A549 (cell line): ENCODE measurements around the gene DIP2C. TPM values are rescaled to one million over a fixed set of nuclear protein-coding genes. Genes with fewer than 3 reads are reported as not detected.

Source experiments
- ATAC-seq, 2 experiments: fragments of 200-7000 bp in 1 of 2; fragments of >200 bp in 1 of 2; cut with Nextera tagmentation in 1 of 2; cut with Tn5 transposase in 1 of 2; 3 replicates each; pipeline versions ENCODE4 v1.8.0 to v1.9.1; 2018 to 2020; ENCODE audit warnings: mild to moderate bottlenecking in 1 of 2, moderate library complexity in 1 of 2
- CTCF ChIA-PET: fragments of 300-600 bp; sonication (Branson Sonifier 250); formaldehyde crosslinking; extraction: SDS; loops from one replicate; lab custom pipeline; 2021; ENCODE audit warnings: antibody characterized with exemption, inconsistent platforms; lab: Yijun Ruan, JAX
- POLR2A ChIA-PET: fragments of 350-600 bp; formaldehyde crosslinking; extraction: SDS; loops from one replicate; lab custom pipeline; 2021; ENCODE audit warnings: antibody characterized with exemption, inconsistent platforms; lab: Yijun Ruan, JAX
- DNase-seq, 2 experiments: peaks; one replicate each; pipeline versions ENCODE4 v3.0.0 to v3.0.0-alpha.2; 2011 to 2016; ENCODE audit warnings: low read depth in 1 of 2, low spot score in 1 of 2
- FAIRE-seq: peaks from 2 replicates; lab custom pipeline; 2011; peaks lifted over from hg19 to GRCh38; lab: Jason Lieb, UNC
- H3K27ac ChIP-seq, 2 experiments: fragments of >200 bp; sonication (Bioruptor Twin); formaldehyde crosslinking; 3 replicates each; pipeline ENCODE4 v1.5.1; 2016 to 2017
- H3K4me1 ChIP-seq: fragments of >200 bp; sonication (Bioruptor Twin); formaldehyde crosslinking; 3 replicates; pipeline ENCODE4 v1.6.1; 2016
- H3K4me2 ChIP-seq: fragments of >200 bp; sonication (Bioruptor Twin); formaldehyde crosslinking; 3 replicates; pipeline ENCODE4 v1.6.1; 2016
- H3K4me3 ChIP-seq: fragments of >200 bp; sonication (Bioruptor Twin); formaldehyde crosslinking; 3 replicates; pipeline ENCODE4 v1.5.1; 2016
- H3K9me3 ChIP-seq: fragments of >200 bp; sonication (Bioruptor Twin); formaldehyde crosslinking; 3 replicates; pipeline ENCODE4 v1.6.1; 2016
- BCL3 ChIP-seq: fragments of >200 bp; sonication (Bioruptor Twin); formaldehyde crosslinking; IDR thresholded peaks from 3 replicates; pipeline ENCODE4 v1.6.1; 2016
- E2F6 ChIP-seq: IDR thresholded peaks from 2 replicates; pipeline ENCODE4 v1.6.1; 2012; ENCODE audit warnings: low read depth, borderline replicate concordance
- ELK1 ChIP-seq: fragments of 150-350 bp; IDR thresholded peaks from 2 replicates; pipeline ENCODE4 v1.6.1; 2014; ENCODE audit warnings: low read depth, mild to moderate bottlenecking, low read length
- FOSB ChIP-seq: fragments of 250-450 bp; sonication (Bioruptor Pico); IDR thresholded peaks from 2 replicates; pipeline ENCODE4 v1.5.0; 2020; ENCODE audit warnings: mild to moderate bottlenecking, moderate library complexity
- FOSL2 ChIP-seq, 2 experiments: fragments of 450-650 bp in 1 of 2; fragments of >200 bp in 1 of 2; sonication (Bioruptor Twin) in 1 of 2; formaldehyde crosslinking; IDR thresholded peaks; 2 replicates each; pipeline versions ENCODE4 v1.5.0 to v1.6.1; 2016 to 2020; ENCODE audit warnings: mild to moderate bottlenecking in 1 of 2, moderate library complexity in 1 of 2
- FOXS1 ChIP-seq: fragments of 250-450 bp; sonication (Bioruptor Pico); IDR thresholded peaks from 2 replicates; pipeline ENCODE4 v1.5.0; 2020; ENCODE audit warnings: mild to moderate bottlenecking, moderate library complexity
- GATA3 ChIP-seq: IDR thresholded peaks from 2 replicates; pipeline ENCODE4 v1.6.1; 2012; ENCODE audit warnings: borderline replicate concordance
- HES2 ChIP-seq: fragments of >200 bp; sonication (Bioruptor Twin); formaldehyde crosslinking; IDR thresholded peaks from 2 replicates; pipeline ENCODE4 v1.6.1; 2016
- HEYL ChIP-seq: fragments of 250-450 bp; sonication (Bioruptor Pico); IDR thresholded peaks from 2 replicates; pipeline ENCODE4 v1.8.0; 2021; ENCODE audit warnings: mild to moderate bottlenecking, moderate library complexity
- HMGXB4 ChIP-seq: fragments of 250-450 bp; sonication (Bioruptor Pico); IDR thresholded peaks from 2 replicates; pipeline ENCODE4 v1.5.0; 2021; ENCODE audit warnings: mild to moderate bottlenecking, moderate library complexity, borderline replicate concordance
- HOXB5 ChIP-seq: fragments of 250-450 bp; sonication (Bioruptor Pico); IDR thresholded peaks from 2 replicates; pipeline ENCODE4 v1.5.0; 2020; ENCODE audit warnings: mild to moderate bottlenecking, moderate library complexity
- JUN ChIP-seq, 2 experiments: fragments of >200 bp; sonication (Bioruptor Twin); formaldehyde crosslinking; IDR thresholded peaks; 2 replicates in 1 of 2; 3 replicates in 1 of 2; pipeline ENCODE4 v1.6.1; 2016 to 2017
- MAX ChIP-seq: IDR thresholded peaks from 2 replicates; pipeline ENCODE4 v1.6.1; 2012
- MAZ ChIP-seq: fragments of 150-350 bp; IDR thresholded peaks from 2 replicates; pipeline ENCODE4 v1.6.1; 2014; ENCODE audit warnings: antibody characterized with exemption, low read depth, low read length, borderline replicate concordance
- NPAS2 ChIP-seq: fragments of 250-450 bp; sonication (Bioruptor Pico); IDR thresholded peaks from 2 replicates; pipeline ENCODE4 v1.8.0; 2022; ENCODE audit warnings: mild to moderate bottlenecking, moderate library complexity, borderline replicate concordance
- POLR2A ChIP-seq: IDR thresholded peaks from 2 replicates; pipeline ENCODE4 v1.6.1; 2012; ENCODE audit warnings: mild to moderate bottlenecking, low read length
- POLR2AphosphoS2 ChIP-seq: conservative IDR thresholded peaks from 2 replicates; pipeline ENCODE4 v1.6.1; 2012; ENCODE audit warnings: low read length, improper control_type of control experiment, inconsistent platforms
- RAD21 ChIP-seq, 2 experiments: fragments of >200 bp in 1 of 2; sonication (Bioruptor Twin) in 1 of 2; formaldehyde crosslinking in 1 of 2; IDR thresholded peaks in 1 of 2; conservative IDR thresholded peaks in 1 of 2; 2 replicates in 1 of 2; 3 replicates in 1 of 2; pipeline ENCODE4 v1.6.1; 2012 to 2018; ENCODE audit warnings: inconsistent platforms in 1 of 2
- REST ChIP-seq: fragments of 200-600 bp; sonication (generic); IDR thresholded peaks from 2 replicates; pipeline ENCODE4 v1.6.1; 2016; ENCODE audit warnings: antibody characterized with exemption, mild to moderate bottlenecking, moderate library complexity
- RFX5 ChIP-seq: fragments of 450-650 bp; IDR thresholded peaks from 2 replicates; pipeline ENCODE4 v1.7.1; 2014; ENCODE audit warnings: antibody characterized with exemption, mild to moderate bottlenecking, moderate library complexity
- SREBF2 ChIP-seq: fragments of 450-650 bp; IDR thresholded peaks from 2 replicates; pipeline ENCODE4 v1.6.1; 2014; ENCODE audit warnings: mild to moderate bottlenecking, moderate library complexity
- TP53 ChIP-seq: fragments of 250-450 bp; sonication (Bioruptor Pico); IDR thresholded peaks from 2 replicates; pipeline ENCODE4 v1.5.0; 2021; ENCODE audit warnings: mild to moderate bottlenecking, moderate library complexity
- ZFP36 ChIP-seq: fragments of 450-650 bp; IDR thresholded peaks from 2 replicates; pipeline ENCODE4 v1.6.1; 2014; ENCODE audit warnings: borderline replicate concordance; ENCODE audit not compliant: partially characterized antibody
- WGBS: methylation state at CpG from one replicate; pipeline ENCODE4 v1.1.6; 2017; ENCODE audit errors: missing lambda C conversion rate; 5-methylcytosine and 5-hydroxymethylcytosine counted together
- polyA plus RNA-seq, 4 experiments: library from polyadenylated mRNA; depleted of rRNA in 3 of 4; stranded (reverse); fragments of >200 nt; fragmentation: RNase III in 1 of 4; extraction: RNeasy Plus Mini Kit Qiagen cat#74134 plus additional on column Dnase treatment in 1 of 4; gene quantifications; 2 replicates in 3 of 4; 3 replicates in 1 of 4; pipeline ENCODE4 v1.2.3, GENCODE V29; 2011 to 2017

The DIP2C gene
- polyA plus RNA-seq, 2 of the 4 experiments (the other 2 are of a cell fraction): 3.7 to 5.0 TPM

GRCh38 chr10:331186-331585 is 358.3 kb downstream of the DIP2C start (continued):
- TF ChIP-seq HMGXB4 (no peak), SREBF2 (no peak), NPAS2 (CRISPR knock-in tag) (no peak)
- TF ChIP-seq, all 56 proteins: peak for 0

GRCh38 chr10:329361-330099 is 359.9 kb downstream of the DIP2C start:
- 5% methylated on average over 13 of the region's 15 CpGs for WGBS
- Histone ChIP-seq H3K9me3 (no peaks in the 10 kb centered on the region), H3K4me1 (peaks cover 15% of the 10 kb centered on the region), H3K4me3 (peak overlapping the region; percentile 48), H3K27ac (peak overlapping the region; percentile 87 to 92), H3K4me2 (peak overlapping the region; percentile 98)
- ATAC-seq (peak; percentile 97 to 99), FAIRE-seq (peak; percentile 86), DNase-seq (peak; percentile 86 to 88)
- ChIA-PET CTCF (interaction anchor here (0.9 to 2.5 kb wide), 4 partner anchors 8 to 460 kb away, joined by 3 to 15 read pairs (median 4); no protein-coding TSS in a partner anchor), POLR2A (interaction anchor here (0.6 to 1.5 kb wide), 3 partner anchors 9 to 32 kb away, joined by 3 to 12 read pairs (median 3); no protein-coding TSS in a partner anchor)
- no peak for TF ChIP-seq FOSB
- peak; percentile 35; the same call in 1 of the 2 replicates for TF ChIP-seq POLR2A
- TF ChIP-seq GATA3: no peak
- no peak for TF ChIP-seq FOXS1 (CRISPR knock-in tag)
- TF ChIP-seq HOXB5 (CRISPR knock-in tag): no peak
- no peak for TF ChIP-seq RFX5
- TF ChIP-seq POLR2AphosphoS2: no peak
- TF ChIP-seq FOSL2 (IDR thresholded peaks at IDR 0.05): no peak
- 0 out of 2 replicates have a peak, but pooled peaks have one; percentile 17 for TF ChIP-seq FOSL2 (CRISPR knock-in tag; IDR thresholded peaks at IDR 0.05)
- no peak for TF ChIP-seq MAZ
- TF ChIP-seq REST: no peak
- peak; percentile 38 to 46; a peak in 2 of 5 replicates for TF ChIP-seq JUN (IDR thresholded peaks at IDR 0.05)
- peak; percentile 20 to 30; a peak in 2 of 5 replicates for TF ChIP-seq RAD21 (conservative IDR thresholded peaks at IDR 0.05 in 1 of 2, IDR thresholded peaks at IDR 0.05 in 1 of 2)
- TF ChIP-seq ELK1: no peak
- no peak for TF ChIP-seq HES2
- TF ChIP-seq BCL3: 0 out of 3 replicates have a peak, but pooled peaks have one; percentile 27
- no peak for TF ChIP-seq E2F6
- no peak for TF ChIP-seq TP53
- TF ChIP-seq HEYL: no peak
- TF ChIP-seq ZFP36: no peak
- TF ChIP-seq MAX: peak; percentile 79
